OCI-LY7 (cell line): ENCODE data around the gene ELFN1.
"Not testable (repeated sequence)": the region's sequence is repeated elsewhere in the genome, so short reads cannot be mapped to it uniquely, and the experiment has no call there.

ENCODE experiments used
- EZH2phosphoT487 ChIP-seq: fragments of 200-600 bp; sonication (generic); IDR thresholded peaks from 2 replicates; pipeline ENCODE4 v1.6.1; 2018; ENCODE audit warnings: low read depth, borderline replicate concordance, mild to moderate bottlenecking, mixed run types, antibody characterized with exemption, low read length, moderate library complexity, mixed read lengths
- TF ChIP-seq, protein P1 (sequence below): fragments of 200-600 bp; sonication (generic); conservative IDR thresholded peaks from 2 replicates; pipeline ENCODE4 v1.5.1; 2014; ENCODE audit warnings: mild to moderate bottlenecking, antibody characterized with exemption, low read length, moderate library complexity, mixed read lengths

DNA sequence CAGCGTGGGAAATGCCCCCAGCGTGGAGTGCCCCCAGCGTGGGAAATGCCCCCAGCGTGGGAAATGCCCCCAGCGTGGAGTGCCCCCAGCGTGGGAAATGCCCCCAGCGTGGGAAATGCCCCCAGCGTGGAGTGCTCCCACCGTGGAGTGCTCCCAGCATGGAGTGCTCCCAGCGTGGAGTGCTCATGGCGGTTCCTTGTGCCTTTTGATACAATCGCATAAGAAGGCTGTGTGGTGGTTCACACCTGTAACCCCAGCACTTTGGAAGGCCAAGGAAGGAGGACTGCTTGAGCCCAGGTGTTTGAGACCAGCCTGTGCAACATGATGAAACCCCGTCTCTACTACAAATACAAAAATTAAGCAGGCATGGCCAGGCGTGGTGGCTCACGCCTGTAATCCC is 93.8 kb downstream of the ELFN1 start:
- TF ChIP-seq, protein P1, sequence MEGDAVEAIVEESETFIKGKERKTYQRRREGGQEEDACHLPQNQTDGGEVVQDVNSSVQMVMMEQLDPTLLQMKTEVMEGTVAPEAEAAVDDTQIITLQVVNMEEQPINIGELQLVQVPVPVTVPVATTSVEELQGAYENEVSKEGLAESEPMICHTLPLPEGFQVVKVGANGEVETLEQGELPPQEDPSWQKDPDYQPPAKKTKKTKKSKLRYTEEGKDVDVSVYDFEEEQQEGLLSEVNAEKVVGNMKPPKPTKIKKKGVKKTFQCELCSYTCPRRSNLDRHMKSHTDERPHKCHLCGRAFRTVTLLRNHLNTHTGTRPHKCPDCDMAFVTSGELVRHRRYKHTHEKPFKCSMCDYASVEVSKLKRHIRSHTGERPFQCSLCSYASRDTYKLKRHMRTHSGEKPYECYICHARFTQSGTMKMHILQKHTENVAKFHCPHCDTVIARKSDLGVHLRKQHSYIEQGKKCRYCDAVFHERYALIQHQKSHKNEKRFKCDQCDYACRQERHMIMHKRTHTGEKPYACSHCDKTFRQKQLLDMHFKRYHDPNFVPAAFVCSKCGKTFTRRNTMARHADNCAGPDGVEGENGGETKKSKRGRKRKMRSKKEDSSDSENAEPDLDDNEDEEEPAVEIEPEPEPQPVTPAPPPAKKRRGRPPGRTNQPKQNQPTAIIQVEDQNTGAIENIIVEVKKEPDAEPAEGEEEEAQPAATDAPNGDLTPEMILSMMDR: not testable (repeated sequence)
- not testable (repeated sequence) for TF ChIP-seq EZH2phosphoT487
